ENCODE data around the gene RASGRP4.

Gene RASGRP4

GRCh38 chr19:38424272-38424671 is 1.7 kb downstream of the RASGRP4 start:
- no peak for TF ChIP-seq CTCF (IDR thresholded peaks at IDR 0.05; ENCODE audit: extremely low read depth, missing control alignments)

GRCh38 chr19:38422438-38422837 is 3.6 kb downstream of the RASGRP4 start:
- DNase-seq (ENCODE audit: low spot score), result no peak
- TF ChIP-seq CTCF (IDR thresholded peaks at IDR 0.05; ENCODE audit: extremely low read depth, missing control alignments), result no peak

More at GRCh38 chr19:38424272-38424671, 1.7 kb downstream of the RASGRP4 start:
- no peak for DNase-seq (ENCODE audit: low spot score)

GRCh38 chr19:38421856-38422255 is 4.2 kb downstream of the RASGRP4 start:
- no peak for TF ChIP-seq CTCF (IDR thresholded peaks at IDR 0.05; ENCODE audit: extremely low read depth, missing control alignments)
- no peak for DNase-seq (ENCODE audit: low spot score)

- no peak for DNase-seq (ENCODE audit: low spot score)
- no peak for TF ChIP-seq CTCF (IDR thresholded peaks at IDR 0.05; ENCODE audit: extremely low read depth, missing control alignments)
Measured at GRCh38 chr19:38420935-38421334, 5.1 kb downstream of the RASGRP4 start.

- TF ChIP-seq CTCF (IDR thresholded peaks at IDR 0.05; ENCODE audit: extremely low read depth, missing control alignments), result no peak
- peak; percentile 67 for DNase-seq (ENCODE audit: low spot score)
Measured at GRCh38 chr19:38417544-38418506, 8.2 kb downstream of the RASGRP4 start.

GRCh38 chr19:38417146-38417543 is 8.9 kb downstream of the RASGRP4 start:
- no peak for TF ChIP-seq CTCF (IDR thresholded peaks at IDR 0.05; ENCODE audit: extremely low read depth, missing control alignments)
- no peak for DNase-seq (ENCODE audit: low spot score)

GRCh38 chr19:38413416-38413815 is 12.6 kb downstream of the RASGRP4 start:
- no peak for TF ChIP-seq CTCF (IDR thresholded peaks at IDR 0.05; ENCODE audit: extremely low read depth, missing control alignments)
- no peak for DNase-seq (ENCODE audit: low spot score)

All from GM20000 (cell line).